MM.1S (cell line): ENCODE measurements around the gene GPR89A.

Experiments used
- EZH2 ChIP-seq: fragments of 300-600 bp; sonication (generic); optimal IDR thresholded peaks from 2 replicates; pipeline ENCODE3; 2017; ENCODE audit warnings: low read depth, mild to moderate bottlenecking, antibody characterized with exemption, low read length, mixed read lengths
- EZH2phosphoT487 ChIP-seq: fragments of 300-600 bp; sonication (generic); IDR thresholded peaks from 2 replicates; pipeline ENCODE4 v1.6.1; 2018; ENCODE audit warnings: antibody characterized with exemption, low read length
- TF ChIP-seq, protein P1 (sequence below): fragments of 300-600 bp; sonication (generic); IDR thresholded peaks from 2 replicates; pipeline ENCODE4 v1.5.1; 2016; ENCODE audit warnings: antibody characterized with exemption, low read length, mixed read lengths

DNA sequence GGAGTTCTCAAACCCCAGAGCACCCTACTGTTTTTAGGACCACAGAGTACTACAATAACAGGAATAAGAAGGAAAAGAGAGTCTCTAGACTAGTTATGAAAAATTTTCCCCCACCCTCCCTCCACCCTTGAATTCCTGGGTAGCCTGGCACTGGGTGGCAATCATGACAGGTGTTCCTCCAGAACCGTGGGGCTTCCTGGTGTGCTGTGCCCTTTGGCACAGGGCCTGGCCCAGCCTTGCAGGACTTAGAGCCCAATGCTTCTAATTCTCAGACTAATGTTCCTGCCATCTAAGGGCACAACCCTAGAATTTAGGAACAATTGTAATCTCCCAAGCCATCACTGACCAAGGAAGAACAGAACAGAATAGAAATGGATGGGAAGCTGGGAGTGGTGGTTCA is 110.0 kb downstream of the GPR89A start:
- TF ChIP-seq, protein P1, sequence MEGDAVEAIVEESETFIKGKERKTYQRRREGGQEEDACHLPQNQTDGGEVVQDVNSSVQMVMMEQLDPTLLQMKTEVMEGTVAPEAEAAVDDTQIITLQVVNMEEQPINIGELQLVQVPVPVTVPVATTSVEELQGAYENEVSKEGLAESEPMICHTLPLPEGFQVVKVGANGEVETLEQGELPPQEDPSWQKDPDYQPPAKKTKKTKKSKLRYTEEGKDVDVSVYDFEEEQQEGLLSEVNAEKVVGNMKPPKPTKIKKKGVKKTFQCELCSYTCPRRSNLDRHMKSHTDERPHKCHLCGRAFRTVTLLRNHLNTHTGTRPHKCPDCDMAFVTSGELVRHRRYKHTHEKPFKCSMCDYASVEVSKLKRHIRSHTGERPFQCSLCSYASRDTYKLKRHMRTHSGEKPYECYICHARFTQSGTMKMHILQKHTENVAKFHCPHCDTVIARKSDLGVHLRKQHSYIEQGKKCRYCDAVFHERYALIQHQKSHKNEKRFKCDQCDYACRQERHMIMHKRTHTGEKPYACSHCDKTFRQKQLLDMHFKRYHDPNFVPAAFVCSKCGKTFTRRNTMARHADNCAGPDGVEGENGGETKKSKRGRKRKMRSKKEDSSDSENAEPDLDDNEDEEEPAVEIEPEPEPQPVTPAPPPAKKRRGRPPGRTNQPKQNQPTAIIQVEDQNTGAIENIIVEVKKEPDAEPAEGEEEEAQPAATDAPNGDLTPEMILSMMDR, result no peak
- no peak for TF ChIP-seq EZH2
- TF ChIP-seq EZH2phosphoT487, result no peak
